Right lobe of liver (tissue), 6 donors: Measurements from ENCODE around the gene PRDM12. TPM values are rescaled to one million over a fixed set of nuclear protein-coding genes. Genes with fewer than 3 reads are reported as not detected.

Source experiments
- ATAC-seq, 4 donors: fragments of 200-7000 bp; cut with Tn5 transposase; one replicate each; pipeline ENCODE4 v1.9.1; 2020; ENCODE audit warnings: mild to moderate bottlenecking in 4 of 4, moderate library complexity in 4 of 4
- DNase-seq, 3 donors: peaks; one replicate each; pipeline ENCODE4 v3.0.0-alpha.2; 2020
- H3K27ac ChIP-seq, 3 donors: fragments of 200-600 bp; one replicate each; pipeline ENCODE4 v1.8.0; 2022
- H3K27me3 ChIP-seq, 2 donors: fragments of 200-600 bp; one replicate each; pipeline ENCODE4 v1.8.0; 2022
- H3K36me3 ChIP-seq, 4 donors: fragments of 200-600 bp; sonication (generic) in 1 of 4; one replicate each; pipeline versions ENCODE4 v1.5.1 to v1.8.0; 2017 to 2022; ENCODE audit warnings: control low read depth in 1 of 4
- H3K4me1 ChIP-seq, 4 donors: fragments of 200-600 bp; sonication (generic) in 1 of 4; one replicate each; pipeline versions ENCODE4 v1.5.1 to v1.8.0; 2017 to 2022; ENCODE audit warnings: control low read depth in 1 of 4
- H3K4me3 ChIP-seq, 3 donors: fragments of 200-600 bp; one replicate each; pipeline ENCODE4 v1.8.0; 2022
- H3K9me3 ChIP-seq, 4 donors: fragments of 200-600 bp; sonication (generic) in 1 of 4; one replicate each; pipeline versions ENCODE4 v1.5.1 to v1.8.0; 2017 to 2022; ENCODE audit warnings: control low read depth in 1 of 4
- CTCF ChIP-seq, 4 donors: fragments of 200-600 bp in 3 of 4; fragments of 450-650 bp in 1 of 4; IDR thresholded peaks; one replicate each; pipeline versions ENCODE4 v1.5.1 to v1.8.0; 2016 to 2022; ENCODE audit warnings: antibody characterized with exemption in 4 of 4, mild to moderate bottlenecking in 2 of 4
- POLR2A ChIP-seq: fragments of 450-650 bp; IDR thresholded peaks from one replicate; pipeline ENCODE4 v1.6.1; 2017; ENCODE audit warnings: antibody characterized with exemption, mild to moderate bottlenecking
- WGBS: methylation state at CpG from one replicate; pipeline ENCODE4 v1.1.6; 2018; ENCODE audit warnings: low coverage, low lambda C conversion rate; ENCODE audit not compliant: insufficient coverage; ENCODE audit errors: missing lambda C conversion rate; 5-methylcytosine and 5-hydroxymethylcytosine counted together
- intact Hi-C, 2 donors: fragments of 100-400 bp; cut with DNase I; formaldehyde crosslinking; loops; one replicate each; pipeline versions ENCODE4 v1.11.2 to v1.14.1; 2022
- total RNA-seq, 6 experiments: library from RNA; depleted of rRNA in 2 of 6; stranded (reverse); fragments of >200 nt in 2 of 6; fragmentation: NEBNext Ultra II Directional in 3 of 6; extraction: Animal tissue kit (Norgen Biotek cat#: 25700) in 3 of 6; gene quantifications; one replicate each; pipeline versions ENCODE4 v1.1.0 to v1.2.4, GENCODE V29; 2016 to 2023
- donor health status: DM: no; HTN: yes; CAD: no.
- donor health status: DM: no; HTN: no; CAD: no.
- donor health status: DM: no; HTN: no; CAD: no.
- donor health status: DM: no; HTN: yes; CAD: no.
- donor health status: DM: no; HTN: yes; CAD: no.

Gene PRDM12
- total RNA-seq, 6 experiments from 2014 or later: 0.15 TPM; not detected in 5

GRCh38 chr9:130635306-130635705 is 29.1 kb upstream of the PRDM12 start:
- ATAC-seq (no peak), DNase-seq (no peak)
- intact Hi-C loops: no loop called here
- H3K36me3 ChIP-seq: peaks cover 0 to 77% (median 30%) of the 10 kb centered on the region in 4 donors
- H3K4me1 ChIP-seq: no peaks in the 10 kb centered on the region
- WGBS: 80% methylated on average over 1 of the region's 6 CpGs
- no peaks in the 10 kb centered on the region for H3K27me3 ChIP-seq
- H3K9me3 ChIP-seq: no peaks in the 10 kb centered on the region
- H3K27ac ChIP-seq: no peak overlapping the region
- TF ChIP-seq POLR2A (no peak), CTCF (IDR thresholded peaks at IDR 0.05) (no peak)
- no peak overlapping the region for H3K4me3 ChIP-seq

- H3K4me1 ChIP-seq: no peaks in the 10 kb centered on the region
- peaks cover 0 to 70% (median 27%) of the 10 kb centered on the region in 4 donors for H3K36me3 ChIP-seq
- ATAC-seq (no peak), DNase-seq (no peak)
- TF ChIP-seq CTCF (IDR thresholded peaks at IDR 0.05) (no peak), POLR2A (no peak)
- H3K4me3 ChIP-seq: no peak overlapping the region
- H3K9me3 ChIP-seq: no peaks in the 10 kb centered on the region
- 93% methylated on average over 6 of the region's 33 CpGs for WGBS
- H3K27ac ChIP-seq: no peak overlapping the region
- intact Hi-C loops: no loop called here
- H3K27me3 ChIP-seq: no peaks in the 10 kb centered on the region
Measured at GRCh38 chr9:130635721-130636647, 28.4 kb upstream of the PRDM12 start.

GRCh38 chr9:130636648-130637020 is 27.8 kb upstream of the PRDM12 start:
- WGBS: 92% methylated on average over 2 of the region's 9 CpGs
- Histone ChIP-seq H3K36me3 (peaks cover 0 to 64% (median 20%) of the 10 kb centered on the region in 4 donors), H3K9me3 (no peaks in the 10 kb centered on the region), H3K4me3 (no peak overlapping the region), H3K4me1 (no peaks in the 10 kb centered on the region), H3K27ac (no peak overlapping the region), H3K27me3 (no peaks in the 10 kb centered on the region)
- intact Hi-C loops: no loop called here
- no peak for TF ChIP-seq POLR2A
- no peak for TF ChIP-seq CTCF (IDR thresholded peaks at IDR 0.05)
- no peak for ATAC-seq
- DNase-seq: no peak

- 87% methylated on average over 24 of the region's 37 CpGs for WGBS
- H3K4me3 ChIP-seq: no peak overlapping the region
- no peaks in the 10 kb centered on the region for H3K4me1 ChIP-seq
- ATAC-seq (no peak), DNase-seq (no peak)
- no peaks in the 10 kb centered on the region for H3K27me3 ChIP-seq
- no peak overlapping the region for H3K27ac ChIP-seq
- no peaks in the 10 kb centered on the region for H3K9me3 ChIP-seq
- TF ChIP-seq POLR2A (no peak), CTCF (IDR thresholded peaks at IDR 0.05) (no peak)
- H3K36me3 ChIP-seq: peaks cover 0 to 45% (median 11%) of the 10 kb centered on the region in 4 donors
- intact Hi-C loops: no loop called here
Measured at GRCh38 chr9:130638284-130639123, 25.9 kb upstream of the PRDM12 start.
